Right lobe of liver (tissue), 6 donors: ENCODE measurements around the gene AGTRAP. TPM values are rescaled to one million over a fixed set of nuclear protein-coding genes. Genes with fewer than 3 reads are reported as not detected.

Experiments
- ATAC-seq, 4 donors: fragments of 200-7000 bp; cut with Tn5 transposase; one replicate each; pipeline ENCODE4 v1.9.1; 2020; ENCODE audit warnings: mild to moderate bottlenecking in 4 of 4, moderate library complexity in 4 of 4
- DNase-seq, 3 donors: peaks; one replicate each; pipeline ENCODE4 v3.0.0-alpha.2; 2020
- H3K27ac ChIP-seq, 3 donors: fragments of 200-600 bp; one replicate each; pipeline ENCODE4 v1.8.0; 2022
- H3K27me3 ChIP-seq, 2 donors: fragments of 200-600 bp; one replicate each; pipeline ENCODE4 v1.8.0; 2022
- H3K36me3 ChIP-seq, 4 donors: fragments of 200-600 bp; sonication (generic) in 1 of 4; one replicate each; pipeline versions ENCODE4 v1.5.1 to v1.8.0; 2017 to 2022; ENCODE audit warnings: control low read depth in 1 of 4
- H3K4me1 ChIP-seq, 4 donors: fragments of 200-600 bp; sonication (generic) in 1 of 4; one replicate each; pipeline versions ENCODE4 v1.5.1 to v1.8.0; 2017 to 2022; ENCODE audit warnings: control low read depth in 1 of 4
- H3K4me3 ChIP-seq, 3 donors: fragments of 200-600 bp; one replicate each; pipeline ENCODE4 v1.8.0; 2022
- H3K9me3 ChIP-seq, 4 donors: fragments of 200-600 bp; sonication (generic) in 1 of 4; one replicate each; pipeline versions ENCODE4 v1.5.1 to v1.8.0; 2017 to 2022; ENCODE audit warnings: control low read depth in 1 of 4
- POLR2A ChIP-seq: fragments of 450-650 bp; IDR thresholded peaks from one replicate; pipeline ENCODE4 v1.6.1; 2017; ENCODE audit warnings: antibody characterized with exemption, mild to moderate bottlenecking
- WGBS: methylation state at CpG from one replicate; pipeline ENCODE4 v1.1.6; 2018; ENCODE audit warnings: low coverage, low lambda C conversion rate; ENCODE audit not compliant: insufficient coverage; ENCODE audit errors: missing lambda C conversion rate; 5-methylcytosine and 5-hydroxymethylcytosine counted together
- intact Hi-C, 2 donors: fragments of 100-400 bp; cut with DNase I; formaldehyde crosslinking; loops; one replicate each; pipeline versions ENCODE4 v1.11.2 to v1.14.1; 2022
- total RNA-seq, 6 experiments: library from RNA; depleted of rRNA in 2 of 6; stranded (reverse); fragments of >200 nt in 2 of 6; fragmentation: NEBNext Ultra II Directional in 3 of 6; extraction: Animal tissue kit (Norgen Biotek cat#: 25700) in 3 of 6; gene quantifications; one replicate each; pipeline versions ENCODE4 v1.1.0 to v1.2.4, GENCODE V29; 2016 to 2023
- TF ChIP-seq, protein P1 (sequence below), 4 donors: fragments of 200-600 bp in 3 of 4; fragments of 450-650 bp in 1 of 4; IDR thresholded peaks; one replicate each; pipeline versions ENCODE4 v1.5.1 to v1.8.0; 2016 to 2022; ENCODE audit warnings: antibody characterized with exemption in 4 of 4, mild to moderate bottlenecking in 2 of 4
- donor health status: DM: no; HTN: yes; CAD: no.
- donor health status: DM: no; HTN: no; CAD: no.
- donor health status: DM: no; HTN: no; CAD: no.
- donor health status: DM: no; HTN: yes; CAD: no.
- donor health status: DM: no; HTN: yes; CAD: no.

AGTRAP gene
- total RNA-seq, 6 experiments from 2014 or later: 6.4 to 20.5 (median 11.4) TPM

- no peaks in the 10 kb centered on the region for H3K4me1 ChIP-seq
- no peaks in the 10 kb centered on the region for H3K9me3 ChIP-seq
- H3K36me3 ChIP-seq: no peaks in the 10 kb centered on the region
- H3K4me3 ChIP-seq: no peak overlapping the region
- H3K27me3 ChIP-seq: no peaks in the 10 kb centered on the region
- WGBS: 40% methylated on average over 1 of the region's 14 CpGs
- H3K27ac ChIP-seq: no peak overlapping the region
- ATAC-seq (no peak), DNase-seq (no peak)
- intact Hi-C loops: no loop called here
- TF ChIP-seq, protein P1, sequence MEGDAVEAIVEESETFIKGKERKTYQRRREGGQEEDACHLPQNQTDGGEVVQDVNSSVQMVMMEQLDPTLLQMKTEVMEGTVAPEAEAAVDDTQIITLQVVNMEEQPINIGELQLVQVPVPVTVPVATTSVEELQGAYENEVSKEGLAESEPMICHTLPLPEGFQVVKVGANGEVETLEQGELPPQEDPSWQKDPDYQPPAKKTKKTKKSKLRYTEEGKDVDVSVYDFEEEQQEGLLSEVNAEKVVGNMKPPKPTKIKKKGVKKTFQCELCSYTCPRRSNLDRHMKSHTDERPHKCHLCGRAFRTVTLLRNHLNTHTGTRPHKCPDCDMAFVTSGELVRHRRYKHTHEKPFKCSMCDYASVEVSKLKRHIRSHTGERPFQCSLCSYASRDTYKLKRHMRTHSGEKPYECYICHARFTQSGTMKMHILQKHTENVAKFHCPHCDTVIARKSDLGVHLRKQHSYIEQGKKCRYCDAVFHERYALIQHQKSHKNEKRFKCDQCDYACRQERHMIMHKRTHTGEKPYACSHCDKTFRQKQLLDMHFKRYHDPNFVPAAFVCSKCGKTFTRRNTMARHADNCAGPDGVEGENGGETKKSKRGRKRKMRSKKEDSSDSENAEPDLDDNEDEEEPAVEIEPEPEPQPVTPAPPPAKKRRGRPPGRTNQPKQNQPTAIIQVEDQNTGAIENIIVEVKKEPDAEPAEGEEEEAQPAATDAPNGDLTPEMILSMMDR (IDR thresholded peaks at IDR 0.05): no peak
- TF ChIP-seq POLR2A: no peak
These were observed 29.6 kb upstream of the AGTRAP start for GRCh38 chr1:11706292-11706691.

DNA sequence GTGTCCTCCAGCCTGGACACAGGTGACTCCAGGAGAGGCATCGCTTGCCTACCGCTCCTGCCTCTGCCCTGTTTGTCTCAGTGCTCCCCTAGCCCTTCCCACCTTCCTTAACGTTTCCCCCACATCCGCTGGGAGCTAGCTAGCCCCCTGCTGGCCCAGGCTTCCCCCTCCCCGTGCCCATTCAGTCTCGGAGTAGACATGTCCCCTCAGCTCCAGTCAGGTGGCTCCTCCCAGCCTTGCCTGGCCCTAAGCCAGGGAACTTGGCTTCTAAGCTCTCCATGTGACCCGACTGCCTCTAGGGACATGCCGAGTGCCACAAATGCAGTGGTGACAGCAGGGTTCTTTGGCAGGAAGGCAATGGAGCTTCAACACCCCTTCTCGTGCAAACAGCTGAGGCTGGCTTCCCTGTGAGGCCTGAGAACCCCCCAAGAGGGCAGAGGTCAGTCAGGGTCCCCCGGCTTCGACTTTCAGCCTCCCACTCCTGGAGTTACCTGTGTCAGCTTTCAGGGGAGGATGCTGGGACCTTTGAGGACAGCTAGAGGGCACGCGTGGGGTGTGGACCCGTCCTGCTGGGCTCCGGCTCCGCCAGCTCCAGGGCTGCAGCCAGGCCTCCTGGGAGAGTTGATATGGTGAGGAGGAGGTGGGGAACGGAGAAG lies 28.2 kb upstream of the AGTRAP start:
- peak; percentile 74 to 90 (median 85) for ATAC-seq
- Histone ChIP-seq H3K36me3 (no peaks in the 10 kb centered on the region), H3K4me3 (no peak overlapping the region), H3K9me3 (no peaks in the 10 kb centered on the region), H3K4me1 (no peaks in the 10 kb centered on the region), H3K27ac (no peak overlapping the region), H3K27me3 (no peaks in the 10 kb centered on the region)
- peak; percentile 77 to 84 (median 81) for DNase-seq
- WGBS: 31% methylated on average over 14 of the region's 17 CpGs
- TF ChIP-seq, protein P1 (IDR thresholded peaks at IDR 0.05): no peak
- TF ChIP-seq POLR2A: no peak
- intact Hi-C loops: no loop called here

DNA sequence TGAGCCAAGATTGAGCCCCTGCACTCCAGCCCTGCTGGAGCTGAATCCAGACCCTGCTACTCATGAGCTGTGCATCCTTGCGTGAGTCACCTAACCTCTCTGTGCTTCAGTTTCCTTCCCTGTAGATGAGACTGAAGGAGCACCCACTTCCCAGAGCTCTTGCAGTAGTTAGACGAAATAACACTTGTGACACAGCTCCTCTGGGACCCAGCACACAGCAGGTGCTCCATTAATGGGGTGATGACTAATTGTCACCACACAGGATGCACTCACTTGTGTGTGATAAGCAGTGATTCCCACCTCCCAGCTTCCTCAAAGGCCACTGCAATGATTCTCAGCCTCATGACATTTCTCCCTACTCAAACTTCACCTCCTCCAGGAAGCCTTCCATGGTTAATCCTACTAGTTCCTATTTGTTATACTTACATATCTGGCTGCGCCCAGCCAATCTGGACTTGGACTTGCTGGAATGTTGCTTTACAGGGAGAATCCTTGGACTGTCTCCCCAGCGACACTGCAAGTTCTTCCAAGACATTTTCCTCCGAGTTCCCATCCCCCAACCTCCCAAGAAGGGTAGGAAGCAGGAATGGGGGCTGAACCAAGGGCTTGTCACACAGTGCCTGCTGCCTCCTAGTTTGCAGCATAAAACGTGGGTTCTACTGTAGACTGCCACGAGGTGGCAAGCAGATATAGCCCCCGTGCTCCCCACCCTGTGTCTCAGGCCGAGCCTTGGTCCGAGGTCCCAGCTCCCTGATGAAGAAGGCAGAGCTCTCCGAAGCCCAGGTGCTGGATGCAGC lies 27.2 kb upstream of the AGTRAP start:
- Histone ChIP-seq H3K27me3 (no peaks in the 10 kb centered on the region), H3K4me1 (no peaks in the 10 kb centered on the region), H3K27ac (no peak overlapping the region), H3K36me3 (no peaks in the 10 kb centered on the region), H3K9me3 (no peaks in the 10 kb centered on the region), H3K4me3 (no peak overlapping the region)
- DNase-seq (no peak), ATAC-seq (no peak)
- intact Hi-C loops: no loop called here
- WGBS: 64% methylated on average over 4 of the region's 11 CpGs
- TF ChIP-seq, protein P1 (IDR thresholded peaks at IDR 0.05): no peak
- no peak for TF ChIP-seq POLR2A

DNA sequence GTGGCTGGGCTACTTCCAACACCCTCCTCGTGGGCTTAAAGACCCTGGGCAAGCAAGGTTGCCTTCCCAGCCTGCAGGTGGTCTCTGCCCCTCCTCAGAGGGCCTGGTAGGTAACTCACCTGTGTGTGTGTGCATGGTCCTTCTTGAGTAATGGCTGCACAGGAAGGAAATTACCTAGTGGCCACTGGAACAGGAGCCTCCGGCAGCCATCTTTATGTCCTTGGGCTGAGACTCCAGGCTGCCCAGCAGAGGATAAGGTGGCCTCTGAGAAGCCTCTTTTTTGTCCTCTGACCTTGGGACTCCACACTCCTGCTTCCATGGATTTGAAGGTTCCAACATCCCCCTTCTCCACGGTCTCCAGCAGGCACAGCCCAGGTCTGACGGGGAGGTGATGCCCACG lies 24.4 kb upstream of the AGTRAP start:
- TF ChIP-seq, protein P1 (IDR thresholded peaks at IDR 0.05): no peak
- no peak for TF ChIP-seq POLR2A
- Histone ChIP-seq H3K27ac (no peak overlapping the region), H3K4me3 (no peak overlapping the region), H3K36me3 (no peaks in the 10 kb centered on the region), H3K9me3 (no peaks in the 10 kb centered on the region), H3K4me1 (no peaks in the 10 kb centered on the region), H3K27me3 (no peaks in the 10 kb centered on the region)
- intact Hi-C loops: loop anchor here in 1 of 2 donors (5.0 kb wide), 1 partner anchor 59 kb away; the partner anchor contains the start of genes FBXO2 and FBXO44
- no CpG with 5 or more reads among the region's 5 CpGs for WGBS
- ATAC-seq (no peak), DNase-seq (no peak)
